ENCODE results near the gene GAK.

DNA sequence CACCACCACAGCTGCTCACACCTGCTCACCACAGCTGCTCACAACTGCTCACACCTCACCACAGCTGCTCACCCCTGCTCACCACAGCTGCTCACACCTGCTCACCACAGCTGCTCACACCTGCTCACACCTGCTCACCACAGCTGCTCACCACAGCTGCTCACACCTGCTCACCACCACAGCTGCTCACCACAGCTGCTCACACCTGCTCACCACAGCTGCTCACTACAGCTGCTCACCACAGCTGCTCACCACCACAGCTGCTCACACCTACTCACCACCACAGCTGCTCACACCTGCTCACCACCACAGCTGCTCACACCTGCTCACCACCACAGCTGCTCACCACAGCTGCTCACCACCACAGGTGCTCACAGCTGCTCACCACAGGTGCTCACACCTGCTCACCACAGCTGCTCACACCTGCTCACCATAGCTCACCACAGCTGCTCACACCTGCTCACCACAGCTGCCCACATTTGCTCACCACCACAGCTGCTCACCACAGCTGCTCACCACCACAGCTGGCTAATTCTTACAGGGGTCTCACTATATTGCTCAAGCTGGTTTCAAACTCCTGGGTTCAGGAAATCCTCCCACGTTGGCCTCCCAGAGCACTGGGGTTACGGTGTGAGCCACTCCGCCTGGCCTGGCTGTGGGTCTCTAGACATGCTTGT, 75.8 kb downstream of the GAK start:
- TF ChIP-seq ZNF33A (CRISPR knock-in tag; IDR thresholded peaks at IDR 0.05; ENCODE audit: borderline replicate concordance) (no peak), JUNB (CRISPR knock-in tag; IDR thresholded peaks at IDR 0.05; ENCODE audit: borderline replicate concordance) (no peak), STAG1 (CRISPR knock-in tag; IDR thresholded peaks at IDR 0.05) (no peak), SMC3 (IDR thresholded peaks at IDR 0.05; ENCODE audit: low read length) (no peak)
- TF ChIP-seq, protein P1, sequence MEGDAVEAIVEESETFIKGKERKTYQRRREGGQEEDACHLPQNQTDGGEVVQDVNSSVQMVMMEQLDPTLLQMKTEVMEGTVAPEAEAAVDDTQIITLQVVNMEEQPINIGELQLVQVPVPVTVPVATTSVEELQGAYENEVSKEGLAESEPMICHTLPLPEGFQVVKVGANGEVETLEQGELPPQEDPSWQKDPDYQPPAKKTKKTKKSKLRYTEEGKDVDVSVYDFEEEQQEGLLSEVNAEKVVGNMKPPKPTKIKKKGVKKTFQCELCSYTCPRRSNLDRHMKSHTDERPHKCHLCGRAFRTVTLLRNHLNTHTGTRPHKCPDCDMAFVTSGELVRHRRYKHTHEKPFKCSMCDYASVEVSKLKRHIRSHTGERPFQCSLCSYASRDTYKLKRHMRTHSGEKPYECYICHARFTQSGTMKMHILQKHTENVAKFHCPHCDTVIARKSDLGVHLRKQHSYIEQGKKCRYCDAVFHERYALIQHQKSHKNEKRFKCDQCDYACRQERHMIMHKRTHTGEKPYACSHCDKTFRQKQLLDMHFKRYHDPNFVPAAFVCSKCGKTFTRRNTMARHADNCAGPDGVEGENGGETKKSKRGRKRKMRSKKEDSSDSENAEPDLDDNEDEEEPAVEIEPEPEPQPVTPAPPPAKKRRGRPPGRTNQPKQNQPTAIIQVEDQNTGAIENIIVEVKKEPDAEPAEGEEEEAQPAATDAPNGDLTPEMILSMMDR (CRISPR knock-in tag; IDR thresholded peaks at IDR 0.05): no peak
